ENCODE results near the gene NALCN. TPM values are rescaled to one million over a fixed set of nuclear protein-coding genes. Genes with fewer than 3 reads are reported as not detected.

The NALCN gene
- total RNA-seq, 4 donors from 2014 or later = 0.32 to 0.41 TPM; not detected in 2

GRCh38 chr13:101098873-101099272 is 317.4 kb downstream of the NALCN start:
- in situ Hi-C loops (cut with MboI; ENCODE audit: low pct_ligation_motif_present in 1 of 4, low pct_unique_long_range_greater_than_20kb in 1 of 4, low sequenced_read_pairs in 3 of 4) = no loop called here
- Histone ChIP-seq H3K9me3 (no peaks in the 10 kb centered on the region), H3K27me3 (peaks cover 5% of the 10 kb centered on the region), H3K4me3 (no peak overlapping the region), H3K4me1 (no peaks in the 10 kb centered on the region), H3K27ac (no peak overlapping the region), H3K36me3 (no peaks in the 10 kb centered on the region)
- TF ChIP-seq EP300 (IDR thresholded peaks at IDR 0.05; ENCODE audit: low read depth) (no peak), POLR2A (IDR thresholded peaks at IDR 0.05) (no peak), POLR2AphosphoS5 (IDR thresholded peaks at IDR 0.05) (no peak)
- TF ChIP-seq, protein P1, sequence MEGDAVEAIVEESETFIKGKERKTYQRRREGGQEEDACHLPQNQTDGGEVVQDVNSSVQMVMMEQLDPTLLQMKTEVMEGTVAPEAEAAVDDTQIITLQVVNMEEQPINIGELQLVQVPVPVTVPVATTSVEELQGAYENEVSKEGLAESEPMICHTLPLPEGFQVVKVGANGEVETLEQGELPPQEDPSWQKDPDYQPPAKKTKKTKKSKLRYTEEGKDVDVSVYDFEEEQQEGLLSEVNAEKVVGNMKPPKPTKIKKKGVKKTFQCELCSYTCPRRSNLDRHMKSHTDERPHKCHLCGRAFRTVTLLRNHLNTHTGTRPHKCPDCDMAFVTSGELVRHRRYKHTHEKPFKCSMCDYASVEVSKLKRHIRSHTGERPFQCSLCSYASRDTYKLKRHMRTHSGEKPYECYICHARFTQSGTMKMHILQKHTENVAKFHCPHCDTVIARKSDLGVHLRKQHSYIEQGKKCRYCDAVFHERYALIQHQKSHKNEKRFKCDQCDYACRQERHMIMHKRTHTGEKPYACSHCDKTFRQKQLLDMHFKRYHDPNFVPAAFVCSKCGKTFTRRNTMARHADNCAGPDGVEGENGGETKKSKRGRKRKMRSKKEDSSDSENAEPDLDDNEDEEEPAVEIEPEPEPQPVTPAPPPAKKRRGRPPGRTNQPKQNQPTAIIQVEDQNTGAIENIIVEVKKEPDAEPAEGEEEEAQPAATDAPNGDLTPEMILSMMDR (IDR thresholded peaks at IDR 0.05) = no peak
- WGBS, 2 donors (ENCODE audit: low coverage in 1 of 2) = 91 to 92% methylated on average over 3 to 4 of the region's 4 CpGs
- DNase-seq = no peak
- intact Hi-C loops (cut with DNase I; ENCODE audit: low total_unique reads) = no loop called here

- no peak for TF ChIP-seq POLR2A (IDR thresholded peaks at IDR 0.05)
- intact Hi-C loops (cut with DNase I; ENCODE audit: low total_unique reads) (no loop called here), in situ Hi-C loops (cut with MboI; ENCODE audit: low pct_ligation_motif_present in 1 of 4, low pct_unique_long_range_greater_than_20kb in 1 of 4, low sequenced_read_pairs in 3 of 4) (no loop called here)
- H3K4me3 ChIP-seq = no peak overlapping the region
- DNase-seq = no peak
- H3K27me3 ChIP-seq = no peaks in the 10 kb centered on the region
- no peaks in the 10 kb centered on the region for H3K4me1 ChIP-seq
- no peaks in the 10 kb centered on the region for H3K36me3 ChIP-seq
- no peak overlapping the region for H3K27ac ChIP-seq
- H3K9me3 ChIP-seq = no peaks in the 10 kb centered on the region
These were observed 323.3 kb downstream of the NALCN start for GRCh38 chr13:101092985-101093384.

DNA sequence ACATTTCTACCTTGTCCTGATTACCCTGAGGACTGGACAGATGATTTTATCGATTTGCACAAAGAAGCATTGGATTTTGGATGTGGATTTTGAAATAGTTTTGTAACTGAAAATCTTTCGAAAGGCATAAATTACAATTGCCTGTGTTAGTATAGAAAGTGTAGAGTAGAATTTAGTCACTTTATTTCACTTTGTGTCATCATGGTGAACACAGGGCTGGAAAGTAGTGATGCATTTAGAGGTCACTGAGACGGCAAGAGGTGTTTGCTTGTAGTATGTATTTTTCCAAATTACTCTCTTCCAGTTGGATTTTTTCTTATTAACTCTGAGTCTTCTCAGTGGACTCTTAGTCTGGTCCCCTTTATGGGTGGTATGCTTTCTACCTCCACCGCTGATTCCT is 326.0 kb downstream of the NALCN start:
- in situ Hi-C loops (cut with MboI; ENCODE audit: low pct_ligation_motif_present in 1 of 4, low pct_unique_long_range_greater_than_20kb in 1 of 4, low sequenced_read_pairs in 3 of 4) = no loop called here
- no peaks in the 10 kb centered on the region for H3K9me3 ChIP-seq
- H3K27ac ChIP-seq = no peak overlapping the region
- no peak for DNase-seq
- no peak overlapping the region for H3K4me3 ChIP-seq
- no peaks in the 10 kb centered on the region for H3K27me3 ChIP-seq
- no peaks in the 10 kb centered on the region for H3K4me1 ChIP-seq
- intact Hi-C loops (cut with DNase I; ENCODE audit: low total_unique reads) = no loop called here
- 73 to 86% methylated on average over 1 to 4 of the region's 4 CpGs for WGBS, 2 donors (ENCODE audit: low coverage in 1 of 2)
- H3K36me3 ChIP-seq = no peaks in the 10 kb centered on the region
- no peak for TF ChIP-seq POLR2A (IDR thresholded peaks at IDR 0.05)
- TF ChIP-seq, protein P1 (IDR thresholded peaks at IDR 0.05) = no peak
- no peak for TF ChIP-seq POLR2AphosphoS5 (IDR thresholded peaks at IDR 0.05)
- no peak for TF ChIP-seq EP300 (IDR thresholded peaks at IDR 0.05; ENCODE audit: low read depth)

- Histone ChIP-seq H3K9me3 (no peaks in the 10 kb centered on the region), H3K4me1 (no peaks in the 10 kb centered on the region), H3K27me3 (no peaks in the 10 kb centered on the region), H3K4me3 (no peak overlapping the region), H3K27ac (no peak overlapping the region), H3K36me3 (no peaks in the 10 kb centered on the region)
- no peak for DNase-seq
- in situ Hi-C loops (cut with MboI; ENCODE audit: low pct_ligation_motif_present in 1 of 4, low pct_unique_long_range_greater_than_20kb in 1 of 4, low sequenced_read_pairs in 3 of 4) = no loop called here
- TF ChIP-seq, protein P1 (IDR thresholded peaks at IDR 0.05) = no peak
- TF ChIP-seq EP300 (IDR thresholded peaks at IDR 0.05; ENCODE audit: low read depth) (no peak), POLR2A (IDR thresholded peaks at IDR 0.05) (no peak), POLR2AphosphoS5 (IDR thresholded peaks at IDR 0.05) (no peak)
- intact Hi-C loops (cut with DNase I; ENCODE audit: low total_unique reads) = no loop called here
- 27 to 64% methylated on average over 2 of the region's 2 CpGs for WGBS, 2 donors (ENCODE audit: low coverage in 1 of 2)
These were observed 330.8 kb downstream of the NALCN start for GRCh38 chr13:101085551-101085950.

DNA sequence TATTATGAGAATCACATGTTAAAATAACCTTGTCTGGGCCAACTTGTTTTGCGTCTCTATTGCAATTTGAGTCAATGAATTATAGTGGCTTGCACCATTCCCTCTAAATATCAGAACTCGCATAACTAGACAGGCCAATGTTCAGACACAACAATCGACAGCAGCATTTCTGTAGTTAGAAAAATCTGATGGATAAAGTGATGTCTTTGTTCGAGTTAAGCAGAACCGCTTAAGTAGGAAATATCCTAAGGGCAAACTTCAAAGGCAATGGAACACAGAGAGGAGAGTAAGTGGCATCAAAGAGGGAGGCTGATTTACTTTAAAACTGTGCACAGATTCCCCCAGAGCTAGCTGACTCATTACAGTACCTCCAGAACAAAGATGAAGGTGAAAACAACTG is 333.9 kb downstream of the NALCN start:
- TF ChIP-seq POLR2AphosphoS5 (IDR thresholded peaks at IDR 0.05) (no peak), POLR2A (IDR thresholded peaks at IDR 0.05) (no peak), EP300 (IDR thresholded peaks at IDR 0.05; ENCODE audit: low read depth) (no peak)
- TF ChIP-seq, protein P1 (IDR thresholded peaks at IDR 0.05) = no peak
- Histone ChIP-seq H3K9me3 (no peaks in the 10 kb centered on the region), H3K4me3 (no peak overlapping the region), H3K27me3 (no peaks in the 10 kb centered on the region), H3K36me3 (no peaks in the 10 kb centered on the region), H3K4me1 (no peaks in the 10 kb centered on the region), H3K27ac (no peak overlapping the region)
- intact Hi-C loops (cut with DNase I; ENCODE audit: low total_unique reads) (no loop called here), in situ Hi-C loops (cut with MboI; ENCODE audit: low pct_ligation_motif_present in 1 of 4, low pct_unique_long_range_greater_than_20kb in 1 of 4, low sequenced_read_pairs in 3 of 4) (no loop called here)
- no peak for DNase-seq
- 84 to 85% methylated on average over 5 of the region's 5 CpGs for WGBS, 2 donors (ENCODE audit: low coverage in 1 of 2)
